ENCODE measurements around the gene FBXO42.
A peak's percentile ranks its signal among the peaks of the same experiment; 100 is the strongest.

Gene FBXO42

GRCh38 chr1:16351994-16352841 lies at the start of gene FBXO42:
TSS of gene FBXO42 (minus strand) at chr1:16352480. CDS start at chr1:16315418, 37,062 bp downstream.
- peak; percentile 54 for DNase-seq

- DNase-seq: no peak
Observed at GRCh38 chr1:16398371-16398953, 46.2 kb upstream of the FBXO42 start.

DNA sequence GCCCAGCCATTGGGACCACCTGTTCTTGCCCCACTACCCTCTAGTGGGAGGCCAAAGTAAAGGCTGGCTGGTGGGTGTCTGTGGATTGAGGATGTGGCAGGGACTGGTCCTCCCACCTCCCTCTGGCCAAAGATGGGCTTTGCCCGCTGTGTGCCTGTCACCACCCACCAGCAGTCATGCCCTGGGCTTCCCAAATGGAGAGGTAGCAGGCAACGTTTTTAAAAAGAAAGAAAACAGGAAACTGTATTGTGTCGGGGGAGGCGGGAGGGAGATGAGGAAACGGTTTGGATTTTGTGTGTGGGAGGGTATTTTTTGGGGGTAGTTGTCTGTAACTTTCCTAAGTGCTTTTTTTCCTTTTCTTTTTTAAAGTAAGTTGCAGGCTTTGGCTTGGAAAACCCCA lies 44.8 kb upstream of the FBXO42 start:
- DNase-seq: no peak

GRCh38 chr1:16396591-16396990 lies 44.3 kb upstream of the FBXO42 start:
- DNase-seq: no peak

- DNase-seq: no peak
Observed at GRCh38 chr1:16394977-16395376, 42.7 kb upstream of the FBXO42 start.

DNA sequence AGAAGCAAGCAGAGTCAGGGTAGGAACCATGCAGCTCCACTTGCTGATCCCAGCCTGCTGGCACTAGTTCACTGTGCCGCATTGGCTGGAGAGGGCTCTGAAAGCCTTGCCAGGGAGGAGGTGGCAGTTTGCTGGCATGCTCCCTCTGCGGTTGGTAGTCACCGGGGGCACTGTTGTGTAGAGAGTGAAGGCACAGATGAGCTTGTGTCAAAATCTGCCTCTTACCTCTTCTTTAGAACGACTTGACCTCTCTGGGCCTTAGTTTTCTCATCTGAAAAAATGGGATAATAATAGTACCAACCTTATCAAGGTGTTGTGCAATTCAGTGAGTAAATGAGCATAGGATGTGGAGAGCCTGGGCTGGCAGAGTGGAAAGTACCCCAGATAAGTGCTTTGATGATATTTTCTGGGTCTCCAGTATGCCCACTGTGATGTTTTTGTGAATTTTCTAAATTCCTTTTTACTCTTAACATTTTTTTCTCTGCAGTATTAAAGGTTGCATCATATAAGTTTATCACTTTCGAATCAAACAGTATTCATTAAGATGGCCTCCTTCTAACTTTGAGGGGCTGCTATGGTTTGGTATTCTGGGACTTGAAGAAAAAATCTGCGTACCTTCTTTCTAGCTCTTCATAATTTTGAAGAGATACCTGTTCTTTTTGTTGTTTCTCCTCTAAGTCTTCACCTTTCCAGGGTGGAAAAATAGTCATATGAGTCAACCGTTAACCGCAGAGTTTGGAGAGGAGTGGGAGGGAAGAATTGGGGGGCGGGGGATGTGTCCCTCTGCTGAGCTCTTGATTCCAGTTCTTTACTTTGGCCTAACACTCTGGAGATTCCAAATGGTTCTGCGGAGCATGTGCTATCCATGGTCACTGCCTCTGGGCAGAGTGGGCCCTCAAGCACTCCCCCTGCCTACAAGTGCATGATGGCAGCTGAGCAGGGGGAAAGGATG lies 41.6 kb upstream of the FBXO42 start:
- DNase-seq: no peak

DNA sequence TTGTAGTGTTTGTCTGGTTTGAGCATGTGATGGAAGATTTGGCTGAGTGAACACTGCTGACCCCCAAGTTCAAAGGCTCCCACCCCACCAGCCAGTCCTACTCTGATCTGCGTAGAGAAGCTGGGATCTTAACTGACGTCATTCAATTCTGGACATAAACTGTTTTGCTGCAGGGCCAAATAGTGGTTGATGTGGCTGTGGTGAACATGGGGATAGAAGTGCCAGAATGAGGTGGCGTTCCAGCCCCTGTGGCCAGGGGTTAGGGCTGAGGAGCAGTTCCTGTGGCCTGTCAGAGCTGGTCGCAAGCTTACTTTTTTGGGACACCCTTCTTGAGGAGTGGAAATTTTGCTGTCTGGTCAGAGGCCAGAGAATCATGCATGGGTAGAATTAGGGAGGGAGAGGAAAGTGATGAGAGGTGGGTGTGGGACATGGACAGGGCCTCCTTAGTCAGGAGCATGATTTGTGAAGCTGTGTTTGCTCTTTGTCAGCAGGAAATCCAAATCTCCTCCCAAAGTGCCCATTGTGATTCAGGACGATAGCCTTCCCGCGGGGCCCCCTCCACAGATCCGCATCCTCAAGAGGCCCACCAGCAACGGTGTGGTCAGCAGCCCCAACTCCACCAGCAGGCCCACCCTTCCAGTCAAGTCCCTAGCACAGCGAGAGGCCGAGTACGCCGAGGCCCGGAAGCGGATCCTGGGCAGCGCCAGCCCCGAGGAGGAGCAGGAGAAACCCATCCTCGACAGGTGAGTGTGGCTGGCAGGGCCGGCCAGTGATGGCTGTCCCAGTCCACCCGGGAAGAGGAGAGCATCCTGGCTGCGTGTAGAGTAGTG lies 40.7 kb upstream of the FBXO42 start:
- no peak for DNase-seq

DNA sequence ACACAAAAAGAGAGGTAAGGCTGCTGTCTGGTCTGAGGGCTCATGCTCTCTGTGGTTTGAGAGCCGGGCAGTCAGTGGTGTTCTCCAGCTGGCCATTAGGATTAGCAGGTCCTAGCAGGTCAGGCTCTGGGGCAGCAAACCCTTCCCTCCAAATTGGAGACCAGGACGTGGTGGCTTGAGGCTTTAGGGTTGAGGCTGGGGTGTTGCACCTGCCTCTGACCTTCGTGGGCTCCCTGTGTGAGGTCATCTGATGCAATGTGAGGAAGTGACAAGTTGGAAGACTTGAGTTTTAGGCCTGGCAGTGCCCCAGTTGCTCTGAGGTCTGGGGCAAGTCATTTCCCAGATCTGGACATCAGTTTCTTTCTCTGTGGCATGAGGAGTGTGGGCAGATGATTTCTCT lies 39.1 kb upstream of the FBXO42 start:
- no peak for DNase-seq

DNA sequence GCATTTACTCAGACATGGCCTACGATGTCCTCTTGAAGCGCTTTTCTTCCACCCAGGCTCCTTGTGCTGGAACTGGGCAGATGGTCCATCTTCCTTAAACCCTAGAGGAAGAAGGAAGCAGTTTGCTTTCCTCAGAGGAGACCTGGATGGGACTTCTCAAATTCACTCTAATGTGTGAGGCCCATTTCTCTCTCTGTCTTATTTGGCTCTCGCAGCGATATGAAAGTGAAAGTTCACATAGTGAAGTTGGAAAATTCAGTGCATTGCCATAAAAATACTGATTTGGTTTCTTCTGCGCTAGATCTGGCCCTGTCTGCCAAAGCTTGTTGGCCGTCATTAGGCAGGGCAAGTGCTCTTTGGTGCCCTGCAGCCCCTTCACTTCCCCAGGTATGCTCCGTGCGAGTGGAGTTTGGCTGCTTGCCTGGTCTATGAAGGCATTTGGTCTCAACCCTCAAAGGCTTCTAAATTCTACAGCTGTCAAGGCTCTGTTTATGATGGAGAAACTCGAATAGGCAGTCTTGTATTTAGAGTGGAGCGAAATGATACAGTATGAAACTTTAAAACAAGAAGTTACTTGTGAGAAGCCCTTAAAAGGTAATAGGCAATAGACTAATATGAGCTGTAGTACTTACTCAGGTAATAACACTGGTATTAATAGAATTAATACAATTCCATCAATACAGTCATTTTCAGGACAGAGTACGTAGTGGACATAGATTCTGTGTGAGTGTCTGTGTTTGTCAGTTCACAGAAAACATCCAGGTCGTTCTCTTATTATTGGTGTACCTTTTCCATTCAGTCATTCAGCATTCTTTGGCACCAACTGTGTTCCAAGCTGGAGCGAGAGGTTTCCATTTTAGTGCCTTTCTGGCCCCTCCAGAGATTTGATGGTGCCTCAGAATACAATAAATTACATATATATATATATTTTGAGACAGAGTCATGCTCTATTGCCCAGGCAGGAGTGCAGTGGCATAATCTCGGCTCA lies 35.2 kb upstream of the FBXO42 start:
- DNase-seq: no peak

DNA sequence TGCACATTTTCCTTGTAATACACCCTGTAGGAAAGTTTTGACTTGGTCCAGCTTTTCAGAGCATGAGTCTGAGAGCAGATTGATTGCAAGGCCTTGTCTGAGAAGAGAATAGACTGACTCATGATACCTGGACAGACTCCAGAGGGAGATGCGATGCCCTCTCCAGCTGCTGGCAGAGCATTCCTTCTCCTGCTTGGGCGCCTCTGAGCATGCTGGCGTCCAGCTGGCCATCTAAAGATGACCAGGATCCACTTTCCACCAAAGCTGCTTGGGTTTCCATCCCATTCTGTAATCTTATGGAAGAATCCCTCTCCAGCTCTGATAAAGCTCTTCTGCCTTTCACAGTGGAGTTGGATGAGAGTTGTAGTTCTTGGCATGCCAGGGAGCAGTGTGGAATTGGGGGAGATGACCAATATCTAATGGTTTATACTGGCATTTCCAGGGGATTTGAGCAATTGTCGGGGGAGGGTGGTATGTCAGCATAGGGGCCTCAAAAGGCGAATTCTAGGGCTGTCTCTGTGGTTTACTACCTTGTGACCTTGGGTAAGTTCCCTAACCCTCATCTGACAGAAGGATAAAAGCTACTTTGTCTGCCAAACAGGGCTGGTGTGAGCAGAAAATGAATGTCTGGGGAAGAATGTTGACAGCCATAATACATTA lies 34.3 kb upstream of the FBXO42 start:
- DNase-seq: no peak

- no peak for DNase-seq
Observed at GRCh38 chr1:16385659-16386453, 33.6 kb upstream of the FBXO42 start.

DNA sequence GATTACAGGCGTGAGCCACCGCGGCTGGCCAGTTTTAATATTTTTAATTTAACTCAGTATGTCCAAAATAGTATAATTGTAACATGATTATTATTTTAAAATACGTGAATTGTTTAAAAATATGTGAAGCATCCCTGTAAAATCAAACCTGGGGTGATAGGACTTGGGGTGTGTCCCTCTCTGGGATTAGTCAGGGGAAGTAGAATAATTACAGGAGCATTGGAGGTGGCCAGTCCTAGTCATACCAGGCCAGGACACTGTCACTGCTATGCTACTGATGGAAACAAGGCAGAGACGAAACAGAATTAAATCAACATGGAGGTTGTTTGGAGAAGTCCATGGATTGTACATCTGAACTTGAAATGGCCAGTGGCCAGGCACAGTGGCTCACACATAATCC lies 31.6 kb upstream of the FBXO42 start:
- DNase-seq: no peak

- DNase-seq: no peak
Observed at GRCh38 chr1:16380868-16381267, 28.6 kb upstream of the FBXO42 start.

DNA sequence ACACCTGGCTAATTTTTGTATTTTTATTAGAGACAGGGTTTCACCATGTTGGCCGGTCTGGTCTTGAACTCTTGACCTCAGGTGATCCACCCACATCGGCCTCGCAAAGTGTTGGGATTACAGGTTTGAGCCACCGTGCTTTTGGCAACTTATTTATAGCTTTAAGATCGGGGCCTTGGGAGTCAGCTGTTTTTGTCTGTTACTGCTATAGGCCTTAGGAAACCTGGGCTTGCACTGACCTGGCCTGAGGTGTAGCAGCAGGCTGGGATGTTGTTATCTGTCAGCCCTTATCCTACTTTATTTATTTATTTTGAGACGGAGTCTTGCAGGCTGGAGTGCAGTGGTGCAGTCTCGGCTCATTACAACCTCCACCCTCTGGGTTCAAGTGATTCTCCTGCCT lies 26.2 kb upstream of the FBXO42 start:
- no peak for DNase-seq

GRCh38 chr1:16376971-16377370 lies 24.7 kb upstream of the FBXO42 start:
- DNase-seq: no peak

DNA sequence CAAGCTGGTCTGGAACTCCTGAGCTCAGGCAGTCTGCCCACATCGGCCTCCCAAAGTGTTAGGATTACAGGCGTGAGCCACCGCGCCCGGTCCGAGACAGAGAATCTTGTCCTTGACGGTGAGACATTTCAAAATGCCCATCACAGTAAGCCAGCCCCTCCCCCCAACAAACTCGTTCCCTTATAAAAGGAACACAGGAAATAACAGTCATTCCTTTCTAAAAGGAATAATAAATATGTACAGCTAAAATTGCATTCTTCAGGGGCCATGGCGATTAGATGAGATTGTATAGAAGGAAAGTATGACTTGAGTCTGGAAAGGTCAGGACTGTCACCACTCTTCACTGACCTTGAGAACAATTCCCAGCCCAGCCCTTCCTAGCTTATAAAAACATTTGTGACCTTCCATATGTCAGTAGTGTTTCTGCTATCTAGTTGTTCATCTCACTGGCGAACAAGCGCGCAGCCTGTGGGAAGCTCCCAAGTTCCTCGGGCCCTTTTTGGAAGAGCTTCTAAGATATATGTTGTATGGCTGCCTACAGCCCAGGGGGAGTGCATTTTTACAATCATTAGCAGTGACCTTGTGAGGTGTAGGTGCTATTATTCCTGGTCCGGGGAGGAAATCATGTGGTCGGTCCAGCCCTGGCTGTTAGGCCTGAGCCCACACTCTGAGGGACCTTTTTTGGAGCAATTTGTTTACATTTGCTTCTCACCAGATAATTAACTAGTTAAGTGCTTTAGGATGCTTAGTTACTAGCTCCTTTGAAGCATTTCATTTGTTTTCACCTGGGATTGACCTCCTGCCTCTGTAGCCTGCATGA lies 23.5 kb upstream of the FBXO42 start:
- no peak for DNase-seq

GRCh38 chr1:16374266-16374665 lies 22.0 kb upstream of the FBXO42 start:
- DNase-seq: no peak

GRCh38 chr1:16372535-16373285 lies 20.4 kb upstream of the FBXO42 start:
- DNase-seq: no peak

Measured in NCI-H1417 treated with DMSO at 0.1 percent for 48 hours (cell line).